Kidney capillary endothelial cell (primary cell): ENCODE measurements around the gene PRXL2B.
"Not testable (repeated sequence)": the region's sequence is repeated elsewhere in the genome, so short reads cannot be mapped to it uniquely, and the experiment has no call there.

ENCODE experiments used
- DNase-seq: peaks from one replicate; pipeline ENCODE4 v3.0.0-alpha.2; 2018; ENCODE audit warnings: low spot score

Gene PRXL2B

DNA sequence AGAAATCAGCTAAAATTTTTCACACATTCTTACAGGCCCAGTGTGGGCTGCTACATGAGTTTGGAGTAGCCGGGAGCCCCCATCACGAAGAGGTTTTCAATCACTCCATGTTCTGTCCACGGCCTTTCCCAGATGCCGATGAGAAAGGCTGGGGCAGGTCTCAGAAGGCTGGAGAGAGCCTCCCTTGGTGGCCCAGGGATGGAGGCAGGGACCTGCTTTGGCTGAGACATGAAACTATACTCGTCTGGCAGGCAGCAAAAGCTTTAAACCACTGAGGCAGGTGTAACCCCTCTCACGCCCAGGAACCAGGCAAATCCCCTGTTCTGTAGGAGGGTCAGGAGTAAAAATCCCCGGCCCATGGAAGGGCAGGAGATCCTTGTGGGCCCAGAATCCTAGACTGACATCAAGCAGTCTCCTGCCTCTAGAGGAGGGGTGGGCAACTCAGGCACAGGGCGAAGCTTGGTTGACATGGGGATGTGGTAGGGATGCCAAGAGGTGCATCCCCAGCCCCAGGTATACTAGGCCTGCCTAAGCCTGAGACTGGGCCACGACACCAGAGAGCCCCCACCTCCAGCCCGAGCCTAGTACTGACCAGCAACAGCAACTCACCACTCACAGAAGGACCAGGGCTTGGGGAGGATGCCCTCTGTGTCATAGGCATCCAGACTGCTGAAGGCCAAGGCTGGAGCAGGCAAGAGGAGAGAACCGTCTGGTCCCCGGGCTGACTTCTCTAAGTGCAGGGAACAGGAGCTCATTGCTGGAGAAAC, 37.2 kb downstream of the PRXL2B start:
- DNase-seq: no peak

DNA sequence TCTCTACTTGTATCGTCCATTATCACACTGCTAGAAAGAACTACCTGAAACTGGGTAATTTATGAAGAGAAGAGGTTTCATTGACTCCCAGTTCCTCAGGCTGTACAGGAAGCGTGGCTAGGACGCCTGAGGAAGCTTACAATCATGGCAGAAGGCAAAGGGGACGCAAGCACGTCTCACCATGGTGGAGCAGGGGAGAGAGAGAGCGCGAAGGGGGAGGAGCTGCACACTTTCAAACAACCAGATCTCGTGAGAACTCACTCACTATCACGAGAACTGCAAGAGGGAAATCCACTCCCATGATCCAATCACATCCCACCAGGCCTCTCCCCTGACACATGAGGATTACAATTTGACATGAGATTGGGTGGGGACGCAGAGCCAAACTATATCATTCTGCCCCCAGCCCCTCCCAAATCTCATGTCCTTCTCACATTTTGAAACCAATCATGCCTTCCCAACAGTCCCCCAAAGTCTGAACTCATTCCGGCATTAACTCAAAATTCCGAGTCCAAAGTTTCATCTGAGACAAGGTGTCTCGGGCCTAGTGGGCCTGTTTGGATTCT, 38.2 kb downstream of the PRXL2B start:
- no peak for DNase-seq

DNA sequence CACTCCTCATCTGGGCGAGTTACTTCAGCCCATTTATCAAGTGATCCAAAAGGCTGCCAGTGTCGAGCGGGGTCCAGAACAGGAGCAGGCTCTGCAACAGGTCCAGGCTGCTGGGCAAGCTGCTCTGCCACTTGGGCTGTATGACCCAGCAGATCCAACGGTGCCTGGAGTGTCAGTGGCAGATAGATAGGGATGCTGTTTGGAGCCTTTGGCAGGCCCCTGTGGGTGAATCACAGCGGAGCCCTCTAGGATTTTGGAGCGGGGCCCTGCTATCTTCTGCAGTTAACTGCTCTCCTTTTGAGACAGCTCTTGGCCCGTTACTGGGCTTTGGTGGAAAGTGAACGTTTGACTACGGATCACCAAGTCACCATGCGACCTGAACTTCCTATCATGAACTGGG, 38.7 kb downstream of the PRXL2B start:
- DNase-seq: no peak

DNA sequence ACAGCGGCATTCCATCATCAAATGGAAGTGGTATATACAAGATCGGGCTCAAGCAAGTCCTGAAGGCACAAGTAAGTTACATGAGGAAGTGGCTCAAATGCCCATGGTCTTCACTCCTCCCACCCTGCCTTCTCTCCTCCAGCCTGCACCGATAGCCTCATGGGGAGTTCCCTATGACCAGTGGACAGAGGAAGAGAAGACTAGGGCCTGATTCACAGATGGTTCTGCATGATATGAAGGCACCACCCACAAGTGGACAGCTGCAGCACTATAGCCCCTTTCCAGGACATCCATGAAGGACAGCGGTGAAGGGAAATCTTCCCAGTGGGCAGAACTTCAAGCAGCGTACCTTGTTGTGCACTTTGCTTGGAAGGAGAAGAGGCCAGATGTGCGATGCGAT, 39.2 kb downstream of the PRXL2B start:
- not testable (repeated sequence) for DNase-seq

DNA sequence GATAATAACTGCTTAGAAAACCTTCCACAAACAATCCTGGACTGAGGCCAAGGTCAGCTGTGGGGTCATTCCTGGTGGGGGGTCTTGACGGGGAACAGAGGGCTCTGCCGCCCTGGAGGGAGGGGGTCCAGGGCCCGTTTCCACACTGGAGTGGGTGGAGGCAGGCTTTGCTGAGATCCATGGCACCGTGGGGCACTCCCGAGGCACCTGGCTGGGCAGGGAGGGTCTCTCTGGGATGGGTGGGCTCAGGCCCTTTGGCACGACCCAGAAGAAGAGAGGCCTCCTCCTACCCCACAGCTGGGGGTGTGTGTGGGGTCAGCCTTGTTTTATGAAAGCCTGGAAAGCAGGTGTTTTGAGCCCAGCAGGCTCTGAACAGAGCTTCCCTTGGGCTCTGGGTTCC, 41.2 kb downstream of the PRXL2B start:
- DNase-seq: no peak

- no peak for DNase-seq
These were observed 41.8 kb downstream of the PRXL2B start for GRCh38 chr1:2628191-2628932.

GRCh38 chr1:2628933-2629626, 42.5 kb downstream of the PRXL2B start:
- DNase-seq: no peak

- DNase-seq: no peak
These were observed 43.3 kb downstream of the PRXL2B start for GRCh38 chr1:2629627-2630497.

DNA sequence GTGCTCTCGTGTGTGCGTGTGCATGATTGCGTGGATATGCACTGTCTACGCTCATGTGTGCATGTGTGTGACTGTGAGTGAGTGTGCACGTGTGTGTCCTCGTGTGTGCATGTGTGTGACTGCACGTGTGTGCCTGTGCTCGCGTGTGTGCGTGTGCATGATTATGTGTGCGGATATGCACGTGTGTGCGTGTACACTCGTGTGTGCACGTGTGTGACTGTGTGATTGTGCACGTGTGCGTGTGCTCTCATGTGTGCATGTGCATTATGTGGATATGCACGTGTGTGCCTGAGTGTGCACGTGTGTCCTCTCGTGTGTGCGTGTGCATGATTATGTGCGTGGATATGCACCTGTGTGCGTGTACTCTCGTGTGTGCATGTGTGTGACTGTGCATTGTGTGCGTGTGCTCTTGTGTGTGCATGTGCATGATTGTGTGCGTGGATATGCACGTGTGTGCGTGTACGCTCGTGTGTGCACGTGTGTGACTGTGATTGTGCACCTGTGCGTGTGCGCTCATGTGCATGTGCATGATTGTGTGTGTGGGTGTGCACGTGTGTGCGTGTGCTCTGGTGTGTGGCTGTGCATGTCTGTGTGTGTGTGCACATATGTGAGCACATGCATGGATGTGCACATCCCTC, 44.0 kb downstream of the PRXL2B start:
- no peak for DNase-seq

GRCh38 chr1:2631136-2632050, 44.8 kb downstream of the PRXL2B start:
- no peak for DNase-seq

- no peak for DNase-seq
These were observed 45.5 kb downstream of the PRXL2B start for GRCh38 chr1:2632051-2632430.

GRCh38 chr1:2632561-2633361, 46.2 kb downstream of the PRXL2B start, which contains the start of gene MMEL1:
Gene MMEL1, minus strand, starts transcription at chr1:2633016. Its CDS starts 3,532 bp downstream, at chr1:2629484.
- no peak for DNase-seq

DNA sequence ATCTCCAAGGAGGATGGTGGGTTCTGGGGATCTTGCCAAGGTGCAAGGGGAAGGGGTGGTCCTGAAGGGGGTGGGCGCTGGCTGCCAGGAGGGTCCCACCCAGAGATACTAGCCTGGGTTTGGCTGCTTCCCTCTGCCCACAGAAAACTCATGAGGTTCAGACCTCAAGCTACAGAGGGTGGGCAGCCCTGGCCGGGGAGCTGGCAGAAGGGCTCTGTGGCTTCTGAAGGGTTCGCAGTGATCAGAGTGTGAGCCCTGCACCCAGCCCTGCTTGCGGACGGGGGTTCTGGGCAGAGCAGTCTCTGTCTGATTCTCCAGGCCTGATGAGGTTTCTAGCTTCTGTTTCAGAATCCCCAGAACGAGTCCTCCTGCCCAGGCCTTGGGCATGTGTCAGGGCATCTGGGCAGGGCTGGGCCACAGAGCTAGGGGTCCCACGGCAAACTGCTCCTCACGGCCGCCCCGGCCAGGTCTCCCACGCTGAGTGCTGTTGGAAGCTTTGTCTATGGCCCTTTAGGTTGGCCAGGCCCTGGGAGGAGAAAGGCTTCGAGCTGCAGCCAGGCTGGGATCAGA, 46.9 kb downstream of the PRXL2B start:
- no peak for DNase-seq

GRCh38 chr1:2633936-2634491, 47.4 kb downstream of the PRXL2B start:
- DNase-seq: no peak

- DNase-seq: no peak
These were observed 48.9 kb downstream of the PRXL2B start for GRCh38 chr1:2635361-2636010.

DNA sequence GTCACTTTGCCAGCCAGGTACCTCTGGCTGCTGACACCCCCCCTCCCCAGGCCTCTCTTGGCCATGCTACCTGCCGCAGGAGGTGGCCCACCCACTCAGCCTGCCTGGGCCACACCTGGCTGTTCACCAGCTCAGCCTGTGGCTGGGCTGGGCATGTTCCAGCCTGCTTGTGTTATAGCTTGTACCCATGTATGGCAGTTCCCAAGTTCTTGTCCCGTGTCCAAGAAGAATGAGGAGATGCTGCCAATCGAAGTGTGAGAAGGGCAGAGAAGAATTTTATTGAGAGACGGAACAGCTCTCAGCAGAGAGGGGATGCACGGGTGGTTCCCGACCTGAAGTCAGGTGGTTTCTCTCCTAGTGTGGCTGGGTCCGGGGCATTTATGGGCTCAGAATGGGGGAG, 50.2 kb downstream of the PRXL2B start:
- DNase-seq: no peak

- no peak for DNase-seq
These were observed 51.0 kb downstream of the PRXL2B start for GRCh38 chr1:2637442-2638145.
